ENCODE results near the gene JMJD1C. TPM values are rescaled to one million over a fixed set of nuclear protein-coding genes. Genes with fewer than 3 reads are reported as not detected.

The JMJD1C gene
- total RNA-seq, 1 experiment from 2014 or later, result 66.3 TPM

DNA sequence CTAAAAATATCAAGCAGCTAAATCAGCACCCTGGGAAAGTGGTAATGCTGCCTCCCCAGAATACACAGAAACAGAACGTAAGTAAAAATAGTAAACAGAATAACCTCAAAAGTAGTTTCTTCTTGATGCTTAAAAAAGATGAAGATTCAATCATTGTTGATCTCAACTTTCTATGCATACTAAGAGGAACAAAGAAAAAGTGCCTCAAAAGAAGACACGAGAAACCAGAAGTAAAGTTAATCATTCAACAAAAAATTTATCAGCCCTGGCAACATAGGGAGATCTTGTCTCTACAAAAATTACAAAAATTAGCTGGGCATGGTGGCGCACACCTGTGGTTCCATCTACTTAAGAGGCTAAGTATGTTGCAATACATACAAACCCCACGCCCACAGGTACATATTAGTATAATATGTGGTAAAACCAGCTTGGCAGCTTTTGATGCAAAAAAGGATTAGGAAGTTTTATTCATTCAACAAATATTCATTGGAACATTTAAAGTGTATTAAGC is 179.0 kb downstream of the JMJD1C start:
- Histone ChIP-seq H3K27me3 (ENCODE audit: insufficient read depth, low read length) (no peaks in the 10 kb centered on the region), H3K4me1 (ENCODE audit: control insufficient read depth in 1 of 2, insufficient read depth in 2 of 2, low read length in 2 of 2) (peaks cover 11 to 20% of the 10 kb centered on the region in 2 experiments), H3K9me3 (ENCODE audit: control insufficient read depth in 1 of 2, insufficient read depth in 1 of 2, low read depth in 1 of 2, low read length in 2 of 2) (no peaks in the 10 kb centered on the region), H3K27ac (ENCODE audit: low read depth, low read length) (no peak overlapping the region), H3K4me2 (ENCODE audit: low read length) (peak overlapping the region; percentile 20; the same call in 1 of the 2 replicates), H3K9me2 (ENCODE audit: insufficient read depth) (no peaks in the 10 kb centered on the region), H3K36me3 (ENCODE audit: control insufficient read depth in 1 of 2, insufficient read depth in 2 of 2, low read length in 2 of 2) (no peaks in the 10 kb centered on the region), H2AFZ (ENCODE audit: low read depth, low read length, poor library complexity, severe bottlenecking) (no peak overlapping the region), H3K79me2 (ENCODE audit: insufficient read depth, low read length) (peaks cover 45% of the 10 kb centered on the region), H4K20me1 (ENCODE audit: insufficient read depth) (no peaks in the 10 kb centered on the region; the same call in 1 of the 2 replicates), H3K9ac (ENCODE audit: low read length) (no peak overlapping the region), H3K4me3 (replicated peaks in 1 of 2; ENCODE audit: low read depth in 1 of 2, low read length in 2 of 2) (no peak overlapping the region)
- ChIA-PET CTCF (no interaction called here), RAD21 (ENCODE audit: low non-redundant PET in 1 of 2, low total read pairs in 2 of 2, uncharacterized antibody in 2 of 2, unreplicated experiment in 2 of 2) (no interaction called here), POLR2A (no interaction called here)
- intact Hi-C loops (cut with micrococcal nuclease), result no loop called here
- TF ChIP-seq, protein P1, sequence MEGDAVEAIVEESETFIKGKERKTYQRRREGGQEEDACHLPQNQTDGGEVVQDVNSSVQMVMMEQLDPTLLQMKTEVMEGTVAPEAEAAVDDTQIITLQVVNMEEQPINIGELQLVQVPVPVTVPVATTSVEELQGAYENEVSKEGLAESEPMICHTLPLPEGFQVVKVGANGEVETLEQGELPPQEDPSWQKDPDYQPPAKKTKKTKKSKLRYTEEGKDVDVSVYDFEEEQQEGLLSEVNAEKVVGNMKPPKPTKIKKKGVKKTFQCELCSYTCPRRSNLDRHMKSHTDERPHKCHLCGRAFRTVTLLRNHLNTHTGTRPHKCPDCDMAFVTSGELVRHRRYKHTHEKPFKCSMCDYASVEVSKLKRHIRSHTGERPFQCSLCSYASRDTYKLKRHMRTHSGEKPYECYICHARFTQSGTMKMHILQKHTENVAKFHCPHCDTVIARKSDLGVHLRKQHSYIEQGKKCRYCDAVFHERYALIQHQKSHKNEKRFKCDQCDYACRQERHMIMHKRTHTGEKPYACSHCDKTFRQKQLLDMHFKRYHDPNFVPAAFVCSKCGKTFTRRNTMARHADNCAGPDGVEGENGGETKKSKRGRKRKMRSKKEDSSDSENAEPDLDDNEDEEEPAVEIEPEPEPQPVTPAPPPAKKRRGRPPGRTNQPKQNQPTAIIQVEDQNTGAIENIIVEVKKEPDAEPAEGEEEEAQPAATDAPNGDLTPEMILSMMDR (IDR thresholded peaks at IDR 0.05 in 2 of 3, conservative IDR thresholded peaks at IDR 0.05 in 1 of 3; ENCODE audit: borderline replicate concordance in 1 of 3, insufficient read depth in 1 of 3, low read depth in 2 of 3, low read length in 2 of 3), result no peak
- TF ChIP-seq CBX3 (IDR thresholded peaks at IDR 0.05; ENCODE audit: low read depth), result 0 out of 2 replicates have a peak, but pooled peaks have one; percentile 44
- TF ChIP-seq, protein P2, sequence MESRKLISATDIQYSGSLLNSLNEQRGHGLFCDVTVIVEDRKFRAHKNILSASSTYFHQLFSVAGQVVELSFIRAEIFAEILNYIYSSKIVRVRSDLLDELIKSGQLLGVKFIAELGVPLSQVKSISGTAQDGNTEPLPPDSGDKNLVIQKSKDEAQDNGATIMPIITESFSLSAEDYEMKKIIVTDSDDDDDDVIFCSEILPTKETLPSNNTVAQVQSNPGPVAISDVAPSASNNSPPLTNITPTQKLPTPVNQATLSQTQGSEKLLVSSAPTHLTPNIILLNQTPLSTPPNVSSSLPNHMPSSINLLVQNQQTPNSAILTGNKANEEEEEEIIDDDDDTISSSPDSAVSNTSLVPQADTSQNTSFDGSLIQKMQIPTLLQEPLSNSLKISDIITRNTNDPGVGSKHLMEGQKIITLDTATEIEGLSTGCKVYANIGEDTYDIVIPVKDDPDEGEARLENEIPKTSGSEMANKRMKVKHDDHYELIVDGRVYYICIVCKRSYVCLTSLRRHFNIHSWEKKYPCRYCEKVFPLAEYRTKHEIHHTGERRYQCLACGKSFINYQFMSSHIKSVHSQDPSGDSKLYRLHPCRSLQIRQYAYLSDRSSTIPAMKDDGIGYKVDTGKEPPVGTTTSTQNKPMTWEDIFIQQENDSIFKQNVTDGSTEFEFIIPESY (IDR thresholded peaks at IDR 0.05; ENCODE audit: extremely low read depth, insufficient replicate concordance, low read length), result no peak
- peak; percentile 84 for TF ChIP-seq CEBPB (IDR thresholded peaks at IDR 0.05; ENCODE audit: low read depth)
- BruUV-seq (replicated peaks), result no TSS peak
- DNase-seq (ENCODE audit: low read depth, low spot score), result no peak
- ATAC-seq, result no peak

All from HCT116 (cell line).